Fibroblast of villous mesenchyme (primary cell): ENCODE data around the gene SMYD3. TPM values are rescaled to one million over a fixed set of nuclear protein-coding genes. Genes with fewer than 3 reads are reported as not detected.

Experiments
- DNase-seq: peaks from one replicate; pipeline ENCODE4 v3.0.0-alpha.2; 2010; ENCODE audit warnings: low read depth
- H3K4me3 ChIP-seq: 2 replicates; pipeline ENCODE4 v1.5.1; 2011; ENCODE audit warnings: low read depth, mild to moderate bottlenecking, low read length
- CTCF ChIP-seq: IDR thresholded peaks from 2 replicates; pipeline ENCODE4 v1.5.1; 2012; ENCODE audit warnings: low read depth, mild to moderate bottlenecking, low read length; ENCODE audit not compliant: insufficient read depth
- total RNA-seq: library from RNA; depleted of rRNA; stranded (reverse); fragments of >200 nt; gene quantifications from 2 replicates; pipeline ENCODE4 v1.2.3, GENCODE V29; 2012

SMYD3 gene
- total RNA-seq, 1 donor: 35.4 TPM

- no peak overlapping the region for H3K4me3 ChIP-seq
- TF ChIP-seq CTCF: no peak
- no peak for DNase-seq
Measured at GRCh38 chr1:246394121-246394520, 113.0 kb downstream of the SMYD3 start.

GRCh38 chr1:246390855-246391254, 116.2 kb downstream of the SMYD3 start:
- no peak overlapping the region for H3K4me3 ChIP-seq
- no peak for DNase-seq
- TF ChIP-seq CTCF: no peak

- H3K4me3 ChIP-seq: no peak overlapping the region
- DNase-seq: no peak
- TF ChIP-seq CTCF: no peak
Measured at GRCh38 chr1:246384616-246385015, 122.5 kb downstream of the SMYD3 start.

GRCh38 chr1:246383791-246384190, 123.3 kb downstream of the SMYD3 start:
- DNase-seq: no peak
- H3K4me3 ChIP-seq: no peak overlapping the region
- TF ChIP-seq CTCF: no peak

- no peak for DNase-seq
- no peak for TF ChIP-seq CTCF
- H3K4me3 ChIP-seq: no peak overlapping the region
Measured at GRCh38 chr1:246383239-246383589, 123.9 kb downstream of the SMYD3 start.

- H3K4me3 ChIP-seq: no peak overlapping the region
- no peak for TF ChIP-seq CTCF
- no peak for DNase-seq
Measured at GRCh38 chr1:246382589-246383238, 124.4 kb downstream of the SMYD3 start.

- no peak for TF ChIP-seq CTCF
- no peak for DNase-seq
- no peak overlapping the region for H3K4me3 ChIP-seq
Measured at GRCh38 chr1:246381452-246381851, 125.6 kb downstream of the SMYD3 start.
